ENCODE measurements around the gene ENTHD1. TPM values are rescaled to one million over a fixed set of nuclear protein-coding genes. Genes with fewer than 3 reads are reported as not detected.

ENTHD1 gene
- total RNA-seq, 1 donor from 2014 or later, result not detected

GRCh38 chr22:39773976-39774539 is 119.5 kb downstream of the ENTHD1 start:
- H3K4me3 Mint-ChIP-seq, result no peak overlapping the region
- TF ChIP-seq CTCF (IDR thresholded peaks at IDR 0.05; ENCODE audit: unreplicated experiment), result no peak
- DNase-seq (ENCODE audit: low spot score in 2 of 2, unreplicated experiment in 2 of 2), result no peak
- H3K27me3 Mint-ChIP-seq (ENCODE audit: low read depth), result peaks cover 15% of the 10 kb centered on the region
- peaks cover 13% of the 10 kb centered on the region for H3K4me1 Mint-ChIP-seq
- peaks cover 7% of the 10 kb centered on the region for H3K9me3 Mint-ChIP-seq
- peak overlapping the region; percentile 3 for H3K27ac Mint-ChIP-seq
- no peaks in the 10 kb centered on the region for H3K36me3 Mint-ChIP-seq

GRCh38 chr22:39773503-39773902 is 120.1 kb downstream of the ENTHD1 start:
- Mint-ChIP-seq H3K4me3 (no peak overlapping the region), H3K9me3 (peaks cover 7% of the 10 kb centered on the region), H3K4me1 (peaks cover 13% of the 10 kb centered on the region), H3K27me3 (ENCODE audit: low read depth) (peaks cover 16% of the 10 kb centered on the region), H3K27ac (peak overlapping the region; percentile 3), H3K36me3 (no peaks in the 10 kb centered on the region)
- no peak for TF ChIP-seq CTCF (IDR thresholded peaks at IDR 0.05; ENCODE audit: unreplicated experiment)
- DNase-seq (ENCODE audit: low spot score in 2 of 2, unreplicated experiment in 2 of 2), result no peak

- no peak for DNase-seq (ENCODE audit: low spot score in 2 of 2, unreplicated experiment in 2 of 2)
- Mint-ChIP-seq H3K36me3 (no peaks in the 10 kb centered on the region), H3K4me3 (no peak overlapping the region), H3K9me3 (peaks cover 7% of the 10 kb centered on the region), H3K4me1 (peaks cover 7% of the 10 kb centered on the region), H3K27me3 (ENCODE audit: low read depth) (peaks cover 26% of the 10 kb centered on the region), H3K27ac (no peak overlapping the region)
- no peak for TF ChIP-seq CTCF (IDR thresholded peaks at IDR 0.05; ENCODE audit: unreplicated experiment)
These were observed 122.1 kb downstream of the ENTHD1 start for GRCh38 chr22:39771486-39771885.

GRCh38 chr22:39765661-39766060 is 127.9 kb downstream of the ENTHD1 start:
- H3K9me3 Mint-ChIP-seq, result peaks cover 14% of the 10 kb centered on the region

GRCh38 chr22:39765046-39765445 is 128.5 kb downstream of the ENTHD1 start:
- Mint-ChIP-seq H3K27ac (no peak overlapping the region), H3K27me3 (ENCODE audit: low read depth) (peaks cover 31% of the 10 kb centered on the region), H3K9me3 (peaks cover 20% of the 10 kb centered on the region), H3K4me1 (peaks cover 2% of the 10 kb centered on the region), H3K4me3 (no peak overlapping the region), H3K36me3 (no peaks in the 10 kb centered on the region)
- no peak for DNase-seq (ENCODE audit: low spot score in 2 of 2, unreplicated experiment in 2 of 2)
- TF ChIP-seq CTCF (IDR thresholded peaks at IDR 0.05; ENCODE audit: unreplicated experiment), result no peak

More at GRCh38 chr22:39765661-39766060, 127.9 kb downstream of the ENTHD1 start:
- Mint-ChIP-seq H3K4me3 (no peak overlapping the region), H3K36me3 (no peaks in the 10 kb centered on the region), H3K4me1 (peaks cover 2% of the 10 kb centered on the region), H3K27me3 (ENCODE audit: low read depth) (peaks cover 29% of the 10 kb centered on the region), H3K27ac (no peak overlapping the region)
- no peak for DNase-seq (ENCODE audit: low spot score in 2 of 2, unreplicated experiment in 2 of 2)
- no peak for TF ChIP-seq CTCF (IDR thresholded peaks at IDR 0.05; ENCODE audit: unreplicated experiment)

GRCh38 chr22:39763276-39763675 is 130.3 kb downstream of the ENTHD1 start:
- H3K4me1 Mint-ChIP-seq, result peaks cover 2% of the 10 kb centered on the region

More at GRCh38 chr22:39763276-39763675, 130.3 kb downstream of the ENTHD1 start:
- Mint-ChIP-seq H3K27ac (no peak overlapping the region), H3K27me3 (ENCODE audit: low read depth) (peaks cover 26% of the 10 kb centered on the region), H3K36me3 (no peaks in the 10 kb centered on the region), H3K4me3 (no peak overlapping the region), H3K9me3 (peaks cover 20% of the 10 kb centered on the region)
- no peak for TF ChIP-seq CTCF (IDR thresholded peaks at IDR 0.05; ENCODE audit: unreplicated experiment)
- no peak for DNase-seq (ENCODE audit: low spot score in 2 of 2, unreplicated experiment in 2 of 2)
